HG03066 (cell line): ENCODE results near the gene DLG2.
"Not testable (repeated sequence)": the region's sequence is repeated elsewhere in the genome, so short reads cannot be mapped to it uniquely, and the experiment has no call there.

Experiments used
- ATAC-seq: cut with Tn5 transposase; IDR thresholded peaks from one replicate; pipeline ENCODE4 v1.9.1; 2021; ENCODE audit warnings: low read depth; ENCODE audit not compliant: unreplicated experiment

The DLG2 gene

DNA sequence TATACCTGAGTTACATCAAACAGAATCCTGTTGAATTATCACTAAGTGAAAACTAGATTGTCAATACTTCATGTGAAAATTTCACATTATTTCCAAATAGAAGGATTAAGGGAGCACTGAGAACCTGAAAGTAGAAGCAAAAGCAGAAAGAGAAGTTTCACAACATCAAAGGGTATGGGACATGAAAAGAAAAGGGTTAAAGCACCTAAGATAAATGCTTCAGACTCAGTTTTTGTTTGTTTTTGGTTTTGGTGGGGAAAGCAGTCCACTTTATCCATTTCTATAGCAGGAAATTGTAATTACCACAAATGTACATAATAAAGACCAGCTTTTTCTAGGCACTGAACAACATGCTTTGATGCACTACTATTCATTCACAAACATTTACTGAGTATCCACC lies 1271.2 kb downstream of the DLG2 start:
- ATAC-seq, result no peak

DNA sequence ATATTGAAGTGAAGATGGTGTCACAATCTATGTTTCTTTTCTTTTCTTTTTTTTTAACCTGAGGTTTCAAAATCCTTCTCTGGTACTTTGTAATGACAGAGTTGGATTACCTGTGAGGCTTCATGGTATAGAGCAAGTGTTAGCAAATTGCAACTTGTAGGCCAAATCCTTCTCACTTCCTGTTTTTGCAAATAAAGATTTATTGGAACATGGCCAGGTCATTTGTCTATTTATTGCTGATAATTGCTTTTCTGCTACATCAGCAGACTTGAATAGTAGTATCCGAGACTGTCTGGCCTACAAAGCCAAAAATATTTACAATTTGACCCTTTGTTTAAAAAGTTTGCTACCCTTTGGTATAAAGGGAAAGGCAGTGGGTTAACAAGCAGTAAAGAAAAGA lies 1281.5 kb downstream of the DLG2 start:
- ATAC-seq, result no peak

DNA sequence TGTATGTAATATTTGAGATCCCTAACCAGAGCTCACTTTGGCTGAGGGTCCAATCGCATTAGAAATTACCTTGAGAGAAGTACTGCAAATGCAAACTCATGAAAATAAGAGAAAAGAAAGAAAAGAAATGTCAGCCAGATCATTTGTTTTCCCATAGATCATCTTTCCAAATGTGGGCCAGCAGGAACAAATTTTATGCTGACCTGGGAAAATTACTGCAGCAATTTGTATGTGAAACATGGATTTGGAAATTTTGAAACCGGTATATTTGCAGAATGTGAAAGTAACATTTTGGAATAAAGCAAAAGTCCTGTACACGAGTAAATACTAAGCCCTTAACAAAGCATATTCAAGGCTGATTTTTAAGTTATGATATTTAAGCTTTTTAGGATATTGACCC lies 1282.1 kb downstream of the DLG2 start:
- ATAC-seq, result no peak

DNA sequence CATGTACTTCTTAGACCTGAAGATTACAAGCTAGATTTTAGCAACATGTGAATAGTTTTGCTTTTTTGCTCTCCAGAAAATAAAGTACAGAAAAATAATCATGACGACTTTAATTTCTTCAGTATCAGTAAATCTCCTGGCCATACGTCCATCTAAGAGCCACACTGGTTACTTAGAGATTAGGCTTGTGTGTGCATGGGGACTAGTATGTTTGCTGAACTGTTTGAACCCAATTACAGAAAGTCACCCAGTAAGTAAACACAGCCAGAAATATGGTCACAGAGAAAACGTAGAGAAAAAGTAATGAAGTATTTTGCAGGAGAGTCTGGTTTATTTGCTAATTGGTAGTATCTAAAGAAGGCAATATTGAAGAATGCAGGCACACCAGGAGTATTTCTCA lies 1287.3 kb downstream of the DLG2 start:
- no peak for ATAC-seq

DNA sequence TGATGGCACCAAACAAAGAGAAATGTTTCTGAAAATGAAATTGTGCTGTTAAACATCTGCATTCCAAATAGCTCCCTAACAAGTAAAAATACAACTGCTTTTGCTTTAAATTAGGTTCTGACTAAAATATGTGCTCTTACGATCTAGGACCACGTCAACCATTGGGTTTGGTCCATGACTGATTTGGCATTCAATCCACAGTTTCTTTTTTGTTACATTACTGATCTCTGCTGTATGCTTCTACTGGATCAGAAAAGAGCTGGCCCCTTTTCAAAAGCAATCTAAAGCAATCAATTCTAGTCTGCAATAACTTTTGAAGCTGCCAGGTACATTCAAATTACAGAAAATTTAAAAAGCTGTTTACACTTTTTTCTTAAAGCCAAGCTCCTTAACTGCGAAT lies 1293.9 kb downstream of the DLG2 start:
- no peak for ATAC-seq

DNA sequence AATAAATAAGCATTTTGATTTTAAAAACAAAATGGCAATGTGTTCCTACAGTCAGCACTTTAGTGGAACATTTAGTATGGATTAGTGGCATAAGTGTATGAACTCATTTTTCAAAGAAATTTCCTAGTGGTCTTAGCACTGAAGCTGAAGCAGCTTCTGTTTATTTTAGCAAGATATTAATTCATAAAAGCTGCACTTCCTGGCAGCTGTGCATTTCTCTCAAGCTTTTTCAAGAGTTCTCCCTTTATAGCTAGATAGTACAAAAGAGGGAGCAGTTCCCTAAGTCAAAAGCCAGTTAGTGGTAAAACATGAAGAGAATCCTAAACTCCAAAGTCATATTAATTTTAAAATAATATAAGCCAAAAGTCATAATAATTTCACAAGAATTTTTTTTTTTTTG lies 1304.9 kb downstream of the DLG2 start:
- ATAC-seq, result no peak

DNA sequence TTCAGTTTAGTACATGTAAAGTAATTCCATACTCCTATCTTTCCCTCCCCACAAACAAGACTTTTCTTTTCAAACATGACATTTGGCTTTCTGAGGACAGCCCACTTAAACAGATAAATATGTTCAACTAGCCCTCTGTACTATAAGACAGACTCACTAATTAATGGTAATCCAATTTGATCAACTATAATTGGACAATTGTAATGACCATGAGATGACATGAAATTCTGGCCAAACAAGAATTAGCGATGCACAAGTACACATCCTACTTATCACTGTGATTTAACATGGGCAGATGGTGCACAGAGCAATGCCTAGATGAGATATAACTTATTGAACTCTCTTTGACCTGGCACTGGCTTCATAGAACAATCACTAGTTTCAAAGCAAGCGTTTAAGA lies 1307.3 kb downstream of the DLG2 start:
- no peak for ATAC-seq

DNA sequence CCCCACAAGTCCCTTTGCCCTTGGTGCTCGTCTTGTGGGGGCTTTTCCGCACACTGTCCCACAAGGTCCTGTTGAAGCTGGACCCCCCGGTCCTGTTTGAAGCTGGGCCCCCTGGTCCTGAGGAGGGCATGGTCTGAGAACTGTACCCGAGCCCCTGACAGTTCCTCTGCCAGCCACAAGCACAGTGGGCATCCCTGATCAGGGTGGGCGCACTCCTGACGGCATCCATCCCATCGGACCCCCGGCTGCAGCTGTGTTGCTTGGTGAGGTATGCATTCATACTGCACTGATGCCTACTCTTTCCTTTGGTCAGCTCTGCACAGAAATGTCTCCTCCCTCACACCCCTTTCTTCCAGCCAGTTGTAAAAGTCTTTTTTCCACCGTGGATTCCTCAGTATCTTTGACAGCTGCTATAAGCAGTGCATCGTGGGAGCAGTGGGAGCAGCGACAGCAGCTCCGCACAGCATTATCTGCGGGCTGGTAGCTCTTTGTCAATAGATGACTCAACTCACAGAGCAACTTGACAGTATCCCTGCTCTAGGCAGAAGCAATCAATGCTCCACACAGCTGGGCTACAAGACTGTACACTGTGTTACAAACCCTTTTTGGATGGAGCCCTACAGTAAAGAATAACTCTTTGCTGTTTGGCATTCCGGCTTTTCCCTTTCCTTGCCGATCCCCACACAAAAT lies 1310.1 kb downstream of the DLG2 start:
- ATAC-seq, result no peak

DNA sequence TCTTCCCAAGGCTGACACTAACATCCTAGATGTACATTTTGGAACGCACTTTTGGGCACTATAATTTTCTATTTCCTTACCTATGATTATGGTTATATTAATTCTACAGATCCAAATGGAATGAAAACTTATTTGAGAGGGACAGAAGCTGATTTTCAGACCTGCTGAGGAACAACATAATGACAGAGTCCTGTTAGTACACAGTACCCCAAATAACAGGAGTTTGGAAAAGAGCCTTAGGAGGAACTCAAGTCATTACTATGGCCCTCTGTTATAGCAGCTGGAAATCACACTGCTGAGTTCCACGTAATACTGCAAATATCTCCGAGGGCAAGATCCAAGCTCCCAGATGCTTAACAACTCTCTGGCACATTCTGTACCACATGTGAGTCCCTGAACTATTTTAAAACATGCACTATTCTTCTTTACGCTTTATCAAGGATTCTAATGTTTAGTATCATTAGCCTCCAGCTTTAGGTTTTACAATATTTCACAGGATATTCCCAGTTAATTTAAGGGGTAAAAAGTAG lies 1313.2 kb downstream of the DLG2 start:
- no peak for ATAC-seq

DNA sequence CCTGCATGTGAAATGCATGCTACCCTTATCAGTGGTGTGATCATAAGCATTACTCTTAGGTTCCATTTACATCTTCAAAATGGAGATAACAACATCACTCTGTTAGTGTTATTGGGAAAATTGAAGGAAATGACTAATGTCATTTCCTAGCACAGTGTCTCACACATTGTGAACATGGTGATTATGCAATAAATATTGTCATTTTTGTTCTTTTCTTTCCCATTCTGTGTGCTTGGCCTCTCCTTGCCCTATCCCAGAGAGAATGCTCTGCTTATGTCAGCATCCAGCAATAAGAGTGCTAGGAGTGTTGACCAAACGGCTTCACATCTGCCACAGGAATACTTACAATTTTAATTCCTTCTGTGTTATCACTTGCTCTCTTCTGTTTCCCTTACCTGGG lies 1316.9 kb downstream of the DLG2 start:
- no peak for ATAC-seq

DNA sequence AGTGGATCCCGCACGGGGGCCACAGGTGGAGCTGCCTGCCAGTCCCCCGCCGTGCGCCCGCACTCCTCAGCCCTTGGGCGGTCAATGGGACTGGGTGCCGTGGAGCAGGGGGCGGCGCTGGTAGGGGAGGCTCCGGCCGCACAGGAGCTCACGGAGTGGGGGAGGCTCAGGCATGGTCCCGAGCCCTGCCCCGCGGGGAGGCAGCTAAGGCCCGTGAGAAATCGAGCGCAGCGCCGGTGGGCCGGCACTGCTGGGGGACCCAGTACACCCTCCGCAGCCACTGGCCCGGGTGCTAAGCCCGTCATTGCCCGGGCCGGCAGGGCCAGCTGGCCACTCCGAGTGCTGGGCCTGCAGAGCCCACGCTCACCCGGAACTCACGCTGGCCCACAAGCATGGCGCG lies 1318.7 kb downstream of the DLG2 start:
- ATAC-seq, result not testable (repeated sequence)

DNA sequence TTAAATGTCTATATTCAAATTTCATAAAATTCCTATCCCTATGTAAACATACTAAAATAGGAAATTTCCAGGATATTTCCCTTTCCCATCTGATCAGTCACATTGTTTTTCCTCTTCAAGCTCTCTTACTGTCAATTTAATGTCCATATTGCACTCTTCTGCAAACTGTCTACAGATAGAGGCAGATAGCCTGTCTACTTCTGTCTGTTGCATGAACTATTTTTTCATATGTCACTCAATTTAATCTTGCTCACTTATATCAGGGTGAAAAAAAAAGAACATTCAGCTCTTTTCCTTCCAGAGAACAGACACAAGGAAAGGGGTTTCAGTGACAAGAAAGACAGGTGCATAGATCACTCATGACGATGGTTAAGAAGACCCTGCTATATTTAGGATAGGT lies 1327.1 kb downstream of the DLG2 start:
- ATAC-seq, result no peak

DNA sequence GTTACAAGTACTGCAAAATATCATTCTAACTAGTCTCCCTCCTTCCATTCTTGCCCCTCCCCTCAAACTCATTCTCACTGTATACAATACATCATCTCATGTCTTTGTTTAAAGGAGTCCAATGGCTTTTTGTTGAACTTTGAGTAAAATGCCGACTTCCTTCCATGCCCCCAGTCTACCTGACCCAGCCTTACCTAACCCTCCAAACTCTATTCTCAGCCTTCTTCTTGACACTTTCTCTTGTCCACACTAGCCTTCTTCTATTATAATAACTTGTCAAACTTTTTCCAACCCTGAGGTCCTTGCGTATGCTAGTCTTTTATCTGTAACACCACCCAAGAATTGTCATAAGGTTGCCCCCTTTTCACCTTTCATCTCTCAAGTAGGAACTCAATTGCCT lies 1329.6 kb downstream of the DLG2 start:
- no peak for ATAC-seq

DNA sequence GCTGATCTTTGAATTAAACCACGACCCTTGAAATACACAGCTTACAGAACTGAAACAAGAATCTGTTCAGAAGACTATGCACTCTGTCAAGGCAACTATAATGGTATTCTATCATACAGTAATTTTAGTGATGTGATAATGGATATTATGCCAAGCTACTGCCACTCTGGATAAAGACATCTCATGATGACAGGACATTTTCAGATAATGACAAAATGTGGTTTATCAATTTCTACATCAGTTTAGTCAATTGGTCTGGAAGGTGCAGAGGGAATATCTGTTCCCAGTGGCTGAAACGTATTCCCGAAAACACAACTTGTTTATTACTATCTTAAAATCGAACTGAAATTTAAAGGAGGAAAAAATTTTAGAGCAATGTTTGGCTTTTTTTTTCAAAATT lies 1331.3 kb downstream of the DLG2 start:
- ATAC-seq, result no peak

DNA sequence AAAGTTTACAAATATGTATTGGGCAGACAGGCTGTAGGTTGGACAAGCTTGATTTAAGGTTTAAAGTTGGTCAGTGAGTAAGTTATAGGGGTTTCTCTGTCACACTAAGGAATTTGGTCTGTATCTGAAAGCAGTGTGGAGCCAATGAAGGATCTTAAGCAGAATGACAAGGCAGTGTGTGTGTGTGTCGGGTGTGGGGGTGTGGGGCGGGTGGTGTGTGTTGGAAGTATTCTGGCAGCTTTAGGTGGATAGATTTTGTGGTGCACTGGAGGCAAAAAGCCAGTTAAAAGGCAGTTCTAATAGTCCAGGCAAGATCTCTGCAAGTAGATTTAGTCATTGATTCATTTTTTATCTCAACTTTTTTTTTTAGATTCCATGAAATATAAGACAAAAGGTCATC lies 1334.2 kb downstream of the DLG2 start:
- no peak for ATAC-seq

DNA sequence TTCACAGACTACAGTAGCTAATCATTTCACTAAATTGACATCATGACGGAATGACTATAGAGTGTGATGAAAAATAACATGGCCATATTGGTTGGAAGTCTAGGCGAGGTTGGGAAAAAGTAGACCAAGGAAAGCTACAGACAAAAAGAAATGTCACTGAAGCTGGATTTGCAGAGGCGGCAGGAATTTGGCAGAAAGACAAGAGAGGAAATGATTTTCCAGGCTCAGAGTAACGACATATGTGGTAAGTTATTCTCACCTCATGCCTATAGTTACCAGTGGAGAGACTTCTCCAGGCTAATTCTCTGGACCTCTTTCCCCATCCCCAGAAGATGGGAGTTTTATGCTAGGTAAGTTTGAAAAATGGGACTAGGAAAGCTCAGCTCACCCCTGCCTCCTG lies 1335.1 kb downstream of the DLG2 start:
- ATAC-seq, result no peak

DNA sequence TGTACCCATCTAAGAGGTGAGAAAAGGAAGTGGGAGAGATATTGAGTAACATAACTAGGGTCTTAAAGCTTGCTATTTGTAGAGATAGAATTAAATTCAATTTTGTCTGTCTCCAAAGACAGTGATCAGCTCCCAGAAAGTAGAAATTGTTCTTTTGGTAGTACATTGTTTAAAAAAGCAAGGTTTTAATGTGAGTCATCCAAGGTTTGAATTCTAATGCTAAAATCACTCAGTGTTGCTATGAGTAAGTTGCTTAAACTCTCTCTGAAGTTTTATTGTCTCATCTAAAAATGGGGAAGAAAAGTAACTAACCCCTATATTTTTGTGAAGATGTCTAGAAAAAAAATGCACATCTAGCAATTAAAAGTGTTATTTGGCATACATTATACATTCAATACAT lies 1336.5 kb downstream of the DLG2 start:
- no peak for ATAC-seq

DNA sequence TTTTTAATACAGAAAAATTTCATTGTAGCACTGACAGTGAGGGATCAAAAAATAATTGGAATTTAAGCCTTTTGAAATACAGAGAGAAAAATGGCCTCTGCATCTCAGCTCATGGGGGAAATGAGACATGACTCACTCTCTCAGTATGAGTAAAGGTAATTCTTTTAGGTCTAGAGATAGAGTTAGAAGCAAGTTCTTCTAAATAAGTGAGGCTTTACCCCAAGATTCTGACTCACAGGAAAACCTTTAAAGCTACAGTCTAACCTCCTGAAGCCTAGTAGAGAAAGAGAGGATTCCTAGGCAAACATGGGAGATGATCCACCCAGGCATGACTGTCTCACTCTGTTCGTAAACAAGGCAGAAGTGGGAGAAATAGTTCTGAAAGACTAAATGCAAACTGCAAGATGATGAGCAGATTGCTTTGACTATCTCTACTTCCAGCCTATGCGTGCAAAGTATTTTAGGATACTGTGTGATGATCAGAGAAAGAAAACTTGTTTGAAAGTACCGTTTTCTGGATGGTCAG lies 1337.7 kb downstream of the DLG2 start:
- ATAC-seq, result peak; percentile 100

DNA sequence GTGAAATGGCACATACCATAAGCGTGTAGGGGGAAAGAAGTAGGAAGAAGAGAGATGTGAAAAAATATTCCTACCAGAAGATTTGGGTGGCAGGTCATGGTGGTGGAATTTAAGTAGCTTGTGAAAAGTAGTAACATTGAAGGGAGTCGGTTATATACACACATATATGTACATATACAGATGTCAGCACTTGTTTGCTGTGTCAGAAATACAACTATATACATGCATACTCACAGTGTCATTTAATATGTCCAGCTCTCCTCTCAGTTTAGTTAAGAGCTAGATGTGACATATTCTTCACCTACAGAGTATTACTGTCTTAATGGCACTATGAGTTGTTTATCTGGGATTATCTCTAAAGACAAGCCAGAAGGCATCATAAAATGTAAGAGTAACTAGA lies 1353.6 kb downstream of the DLG2 start:
- no peak for ATAC-seq

DNA sequence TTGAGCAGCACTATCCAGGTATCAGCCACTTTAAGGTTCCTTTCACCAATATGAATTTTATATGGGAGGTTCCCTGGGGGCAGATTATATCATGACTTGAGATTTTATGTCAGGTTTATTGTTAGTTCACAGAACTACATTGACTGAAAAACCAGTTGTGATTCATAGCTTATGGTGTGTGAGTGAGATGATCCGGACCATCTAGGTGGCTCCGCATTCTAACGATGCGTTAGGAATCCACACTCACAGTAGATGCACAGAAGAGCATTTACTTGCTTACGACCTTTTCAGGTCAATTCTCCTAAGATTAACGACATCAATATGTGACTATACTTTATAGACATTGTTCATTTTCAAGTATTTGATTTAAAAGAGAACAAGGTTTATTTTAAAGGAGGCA lies 1356.7 kb downstream of the DLG2 start:
- no peak for ATAC-seq

DNA sequence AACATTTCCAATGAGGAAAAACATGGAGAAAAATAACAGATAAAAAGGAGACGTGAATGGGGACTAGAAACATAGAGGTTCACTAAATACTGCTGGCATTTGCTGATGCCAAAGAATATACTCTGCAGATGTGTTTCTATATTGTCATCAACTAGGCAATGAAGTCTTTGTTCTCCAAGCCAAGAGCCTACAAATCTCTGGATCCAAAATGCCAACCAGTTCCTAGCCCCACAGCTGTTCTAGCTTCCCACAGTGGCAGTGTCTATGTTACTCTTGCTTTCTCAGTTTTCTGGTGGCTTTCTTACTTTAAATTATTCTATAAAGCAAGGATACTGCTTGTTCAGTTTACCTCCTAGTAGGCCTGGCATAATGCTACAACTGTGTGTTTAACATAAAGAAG lies 1363.1 kb downstream of the DLG2 start:
- ATAC-seq, result no peak

DNA sequence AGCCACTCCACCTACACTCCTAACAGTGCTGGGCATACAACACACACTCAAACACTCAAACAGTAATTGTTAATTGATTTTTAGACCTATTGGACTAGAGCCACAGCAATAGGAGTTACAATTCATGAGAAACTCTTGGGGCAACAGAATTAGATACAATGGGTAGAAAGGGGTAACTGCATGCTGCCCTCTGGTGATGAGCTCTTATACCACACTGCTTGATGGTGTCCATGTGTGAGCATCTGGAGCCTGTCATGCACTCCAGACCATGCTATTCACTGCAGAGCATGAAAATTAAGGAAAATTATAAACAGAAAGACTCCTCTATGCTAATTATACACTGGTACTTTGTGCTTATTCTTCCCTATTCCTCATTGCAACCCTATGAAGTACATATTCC lies 1365.4 kb downstream of the DLG2 start:
- ATAC-seq, result no peak

DNA sequence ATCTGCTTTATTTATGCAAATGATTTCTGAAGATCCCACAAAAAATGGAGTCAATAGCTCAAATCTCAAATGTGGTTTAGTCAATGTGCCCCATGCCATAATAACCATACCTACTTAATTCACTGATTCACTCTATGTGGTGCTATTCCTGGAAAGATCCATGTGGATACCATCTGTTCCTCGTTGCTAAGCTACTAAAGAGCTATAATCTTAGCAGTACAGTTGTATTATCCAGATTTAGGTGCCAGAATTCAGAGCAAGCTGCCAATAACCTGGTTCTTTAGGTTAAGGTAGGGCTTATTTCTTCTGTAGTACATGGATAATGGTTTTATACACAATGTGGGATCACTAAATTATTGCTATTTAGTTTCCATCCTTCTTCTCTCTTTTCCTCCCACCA lies 1366.3 kb downstream of the DLG2 start:
- no peak for ATAC-seq
